Heart left ventricle (tissue), 13 donors: ENCODE measurements around the gene ZNF444.

Source experiments
- POLR2A ChIP-seq, 2 donors: fragments of 450-650 bp; IDR thresholded peaks; one replicate each; pipeline ENCODE4 v1.6.1; 2017; ENCODE audit warnings: antibody characterized with exemption in 2 of 2, mild to moderate bottlenecking in 2 of 2, moderate library complexity in 2 of 2
- TF ChIP-seq, protein P1 (sequence below), 12 donors: fragments of 200-600 bp; sonication (generic) in 4 of 12; IDR thresholded peaks; one replicate each; pipeline versions ENCODE4 v1.5.0 to v1.8.0; 2018 to 2022; ENCODE audit warnings: antibody characterized with exemption in 12 of 12, mild to moderate bottlenecking in 5 of 12
- donor health status: ischemic (EF 13 %, LVEDD 7.1; RV severe dilation, severe dysfunction).
- donor health status: DM: no; HTN: yes; CAD: no.
- donor health status: DM: no; HTN: no; CAD: no.
- donor health status: ischemic (EF 25% LVEDD 6.9; RV normal size, moderate dysfunction).
- donor health status: ischemic (EF 25% LVEDD 5.7; RV mildly dilated, moderate dysfunction).
- donor health status: ischemic (EF 35%, LVEDD 5.7; RV mildly dilated, moderate dysfunction).
- donor health status: nonischemic (EF 11% LVEDD 7.7; RV severe dilation, severe dysfunction).
- donor health status: DM: yes; HTN: yes; CAD: no.
- donor health status: PGD.
- donor health status: ischemic (EF 29% LVEDD 5.4; RV normal size, mild dysfunction).
- donor health status: nonischemic (EF 23%, LVEDD 6.1; RV moderate dilation, normal function).

DNA sequence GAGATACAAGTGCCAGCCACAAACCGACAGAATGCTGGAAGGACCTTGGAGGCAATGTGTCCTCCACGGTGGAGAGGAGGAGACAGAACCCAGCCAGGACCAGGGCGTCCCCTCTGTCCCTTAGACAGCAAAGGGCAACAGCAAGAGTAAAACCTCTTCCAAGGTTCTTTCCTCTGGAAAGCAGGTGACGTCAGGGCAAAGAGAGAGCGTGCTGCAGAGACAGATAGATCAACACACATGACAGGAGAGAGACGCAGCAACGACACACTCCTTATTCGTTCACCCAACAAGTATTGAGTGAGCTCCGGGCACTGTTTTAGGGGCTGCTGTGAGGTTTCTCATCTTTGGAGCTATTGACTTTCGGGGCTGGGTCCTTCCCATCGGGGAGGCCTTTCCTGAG lies 33.5 kb downstream of the ZNF444 start:
- TF ChIP-seq, protein P1, sequence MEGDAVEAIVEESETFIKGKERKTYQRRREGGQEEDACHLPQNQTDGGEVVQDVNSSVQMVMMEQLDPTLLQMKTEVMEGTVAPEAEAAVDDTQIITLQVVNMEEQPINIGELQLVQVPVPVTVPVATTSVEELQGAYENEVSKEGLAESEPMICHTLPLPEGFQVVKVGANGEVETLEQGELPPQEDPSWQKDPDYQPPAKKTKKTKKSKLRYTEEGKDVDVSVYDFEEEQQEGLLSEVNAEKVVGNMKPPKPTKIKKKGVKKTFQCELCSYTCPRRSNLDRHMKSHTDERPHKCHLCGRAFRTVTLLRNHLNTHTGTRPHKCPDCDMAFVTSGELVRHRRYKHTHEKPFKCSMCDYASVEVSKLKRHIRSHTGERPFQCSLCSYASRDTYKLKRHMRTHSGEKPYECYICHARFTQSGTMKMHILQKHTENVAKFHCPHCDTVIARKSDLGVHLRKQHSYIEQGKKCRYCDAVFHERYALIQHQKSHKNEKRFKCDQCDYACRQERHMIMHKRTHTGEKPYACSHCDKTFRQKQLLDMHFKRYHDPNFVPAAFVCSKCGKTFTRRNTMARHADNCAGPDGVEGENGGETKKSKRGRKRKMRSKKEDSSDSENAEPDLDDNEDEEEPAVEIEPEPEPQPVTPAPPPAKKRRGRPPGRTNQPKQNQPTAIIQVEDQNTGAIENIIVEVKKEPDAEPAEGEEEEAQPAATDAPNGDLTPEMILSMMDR (IDR thresholded peaks at IDR 0.05): no peak
- no peak for TF ChIP-seq POLR2A (IDR thresholded peaks at IDR 0.05)
